ENCODE results near the gene SORBS1.

Gene SORBS1

GRCh38 chr10:95334805-95335144, 226.4 kb downstream of the SORBS1 start:
- DNase-seq = no peak

GRCh38 chr10:95333997-95334804, 227.0 kb downstream of the SORBS1 start:
- DNase-seq = no peak

- DNase-seq = no peak
These were observed 228.4 kb downstream of the SORBS1 start for GRCh38 chr10:95332666-95333249.

GRCh38 chr10:95331596-95332130, 229.5 kb downstream of the SORBS1 start:
- DNase-seq = no peak

GRCh38 chr10:95330966-95331453, 230.2 kb downstream of the SORBS1 start:
- no peak for DNase-seq

GRCh38 chr10:95329296-95329695, 231.9 kb downstream of the SORBS1 start:
- no peak for DNase-seq

GRCh38 chr10:95328013-95328412, 233.2 kb downstream of the SORBS1 start:
- DNase-seq = no peak

GRCh38 chr10:95327367-95327766, 233.8 kb downstream of the SORBS1 start:
- no peak for DNase-seq

GRCh38 chr10:95326396-95326795, 234.8 kb downstream of the SORBS1 start:
- DNase-seq = no peak

- DNase-seq = no peak
These were observed 235.3 kb downstream of the SORBS1 start for GRCh38 chr10:95325863-95326262.

- DNase-seq = no peak
These were observed 236.5 kb downstream of the SORBS1 start for GRCh38 chr10:95324436-95325268.

GRCh38 chr10:95321554-95322301, 239.4 kb downstream of the SORBS1 start:
- DNase-seq = no peak

- no peak for DNase-seq
These were observed 241.9 kb downstream of the SORBS1 start for GRCh38 chr10:95319239-95319638.

GRCh38 chr10:95315509-95315908, 245.7 kb downstream of the SORBS1 start:
- no peak for DNase-seq

- DNase-seq = no peak
These were observed 246.8 kb downstream of the SORBS1 start for GRCh38 chr10:95314192-95314918.

GRCh38 chr10:95312986-95313495, 248.1 kb downstream of the SORBS1 start:
- no peak for DNase-seq

- DNase-seq = no peak
These were observed 248.9 kb downstream of the SORBS1 start for GRCh38 chr10:95312257-95312656.

- no peak for DNase-seq
These were observed 251.2 kb downstream of the SORBS1 start for GRCh38 chr10:95309958-95310357.

GRCh38 chr10:95308389-95309302, 252.5 kb downstream of the SORBS1 start:
- DNase-seq = no peak

GRCh38 chr10:95306851-95307250, 254.3 kb downstream of the SORBS1 start:
- no peak for DNase-seq

GRCh38 chr10:95306318-95306650, 254.9 kb downstream of the SORBS1 start:
- DNase-seq = no peak

Data from CD4-positive, alpha-beta T cell treated with Interleukin-17A for 1 hour (primary cell).